Measurements from ENCODE around the gene CDH4. TPM values are rescaled to one million over a fixed set of nuclear protein-coding genes. Genes with fewer than 3 reads are reported as not detected.

CDH4 gene
- polyA plus RNA-seq, 2 donors: 0.02 to 0.05 TPM

- Histone ChIP-seq H3K4me3 (ENCODE audit: low read depth in 1 of 2, low read length in 2 of 2) (no peak overlapping the region), H3K36me3 (ENCODE audit: control insufficient read depth in 2 of 2, insufficient read depth in 2 of 2, low read length in 1 of 2) (no peaks in the 10 kb centered on the region), H3K27me3 (ENCODE audit: control insufficient read depth in 1 of 2, insufficient read depth in 2 of 2, low read length in 2 of 2) (no peaks in the 10 kb centered on the region), H3K4me1 (ENCODE audit: control insufficient read depth in 2 of 2, insufficient read depth in 2 of 2, low read length in 1 of 2) (no peaks in the 10 kb centered on the region), H3K9me3 (ENCODE audit: control insufficient read depth in 2 of 2, insufficient read depth in 1 of 2, low read depth in 1 of 2, low read length in 1 of 2) (no peaks in the 10 kb centered on the region), H3K27ac (ENCODE audit: low read depth in 2 of 2, low read length in 1 of 2) (no peak overlapping the region)
- 91 to 100% methylated on average over 1 of the region's 1 CpG for WGBS, 2 donors
Observed at GRCh38 chr20:61577065-61577464, 325.0 kb downstream of the CDH4 start.

GRCh38 chr20:61579908-61580307, 327.8 kb downstream of the CDH4 start:
- no peaks in the 10 kb centered on the region for H3K27me3 ChIP-seq (ENCODE audit: control insufficient read depth in 1 of 2, insufficient read depth in 2 of 2, low read length in 2 of 2)
- H3K27ac ChIP-seq (ENCODE audit: low read depth in 2 of 2, low read length in 1 of 2): no peak overlapping the region
- H3K36me3 ChIP-seq (ENCODE audit: control insufficient read depth in 2 of 2, insufficient read depth in 2 of 2, low read length in 1 of 2): no peaks in the 10 kb centered on the region
- H3K4me3 ChIP-seq (ENCODE audit: low read depth in 1 of 2, low read length in 2 of 2): no peak overlapping the region
- WGBS, 2 donors: 68 to 78% methylated on average over 7 of the region's 7 CpGs
- H3K4me1 ChIP-seq (ENCODE audit: control insufficient read depth in 2 of 2, insufficient read depth in 2 of 2, low read length in 1 of 2): no peaks in the 10 kb centered on the region
- no peaks in the 10 kb centered on the region for H3K9me3 ChIP-seq (ENCODE audit: control insufficient read depth in 2 of 2, insufficient read depth in 1 of 2, low read depth in 1 of 2, low read length in 1 of 2)

GRCh38 chr20:61580958-61581824, 329.1 kb downstream of the CDH4 start:
- H3K4me1 ChIP-seq (ENCODE audit: control insufficient read depth in 2 of 2, insufficient read depth in 2 of 2, low read length in 1 of 2): no peaks in the 10 kb centered on the region
- H3K4me3 ChIP-seq (ENCODE audit: low read depth in 1 of 2, low read length in 2 of 2): no peak overlapping the region
- H3K36me3 ChIP-seq (ENCODE audit: control insufficient read depth in 2 of 2, insufficient read depth in 2 of 2, low read length in 1 of 2): no peaks in the 10 kb centered on the region
- H3K9me3 ChIP-seq (ENCODE audit: control insufficient read depth in 2 of 2, insufficient read depth in 1 of 2, low read depth in 1 of 2, low read length in 1 of 2): no peaks in the 10 kb centered on the region
- no peaks in the 10 kb centered on the region for H3K27me3 ChIP-seq (ENCODE audit: control insufficient read depth in 1 of 2, insufficient read depth in 2 of 2, low read length in 2 of 2)
- no peak overlapping the region for H3K27ac ChIP-seq (ENCODE audit: low read depth in 2 of 2, low read length in 1 of 2)
- 81 to 82% methylated on average over 16 of the region's 16 CpGs for WGBS, 2 donors

- Histone ChIP-seq H3K36me3 (ENCODE audit: control insufficient read depth in 2 of 2, insufficient read depth in 2 of 2, low read length in 1 of 2) (no peaks in the 10 kb centered on the region), H3K27me3 (ENCODE audit: control insufficient read depth in 1 of 2, insufficient read depth in 2 of 2, low read length in 2 of 2) (no peaks in the 10 kb centered on the region), H3K27ac (ENCODE audit: low read depth in 2 of 2, low read length in 1 of 2) (no peak overlapping the region), H3K4me1 (ENCODE audit: control insufficient read depth in 2 of 2, insufficient read depth in 2 of 2, low read length in 1 of 2) (no peaks in the 10 kb centered on the region), H3K9me3 (ENCODE audit: control insufficient read depth in 2 of 2, insufficient read depth in 1 of 2, low read depth in 1 of 2, low read length in 1 of 2) (no peaks in the 10 kb centered on the region), H3K4me3 (ENCODE audit: low read depth in 1 of 2, low read length in 2 of 2) (no peak overlapping the region)
- WGBS, 2 donors: 62 to 70% methylated on average over 14 of the region's 14 CpGs
Observed at GRCh38 chr20:61581825-61582188, 329.7 kb downstream of the CDH4 start.

- no peaks in the 10 kb centered on the region for H3K27me3 ChIP-seq (ENCODE audit: control insufficient read depth in 1 of 2, insufficient read depth in 2 of 2, low read length in 2 of 2)
Observed at GRCh38 chr20:61582196-61582923, 330.3 kb downstream of the CDH4 start.

GRCh38 chr20:61583356-61583755, 331.3 kb downstream of the CDH4 start:
- H3K27ac ChIP-seq (ENCODE audit: low read depth in 2 of 2, low read length in 1 of 2): no peak overlapping the region
- no peaks in the 10 kb centered on the region for H3K9me3 ChIP-seq (ENCODE audit: control insufficient read depth in 2 of 2, insufficient read depth in 1 of 2, low read depth in 1 of 2, low read length in 1 of 2)
- H3K27me3 ChIP-seq (ENCODE audit: control insufficient read depth in 1 of 2, insufficient read depth in 2 of 2, low read length in 2 of 2): no peaks in the 10 kb centered on the region
- 73% methylated on average over 8 to 9 of the region's 9 CpGs for WGBS, 2 donors
- H3K36me3 ChIP-seq (ENCODE audit: control insufficient read depth in 2 of 2, insufficient read depth in 2 of 2, low read length in 1 of 2): no peaks in the 10 kb centered on the region
- no peak overlapping the region for H3K4me3 ChIP-seq (ENCODE audit: low read depth in 1 of 2, low read length in 2 of 2)
- H3K4me1 ChIP-seq (ENCODE audit: control insufficient read depth in 2 of 2, insufficient read depth in 2 of 2, low read length in 1 of 2): no peaks in the 10 kb centered on the region

More at GRCh38 chr20:61582196-61582923, 330.3 kb downstream of the CDH4 start:
- H3K36me3 ChIP-seq (ENCODE audit: control insufficient read depth in 2 of 2, insufficient read depth in 2 of 2, low read length in 1 of 2): no peaks in the 10 kb centered on the region
- no peaks in the 10 kb centered on the region for H3K4me1 ChIP-seq (ENCODE audit: control insufficient read depth in 2 of 2, insufficient read depth in 2 of 2, low read length in 1 of 2)
- H3K4me3 ChIP-seq (ENCODE audit: low read depth in 1 of 2, low read length in 2 of 2): no peak overlapping the region
- WGBS, 2 donors: 73 to 75% methylated on average over 15 of the region's 15 CpGs
- no peak overlapping the region for H3K27ac ChIP-seq (ENCODE audit: low read depth in 2 of 2, low read length in 1 of 2)
- no peaks in the 10 kb centered on the region for H3K9me3 ChIP-seq (ENCODE audit: control insufficient read depth in 2 of 2, insufficient read depth in 1 of 2, low read depth in 1 of 2, low read length in 1 of 2)

- no peaks in the 10 kb centered on the region for H3K36me3 ChIP-seq (ENCODE audit: control insufficient read depth in 2 of 2, insufficient read depth in 2 of 2, low read length in 1 of 2)
- no peak overlapping the region for H3K4me3 ChIP-seq (ENCODE audit: low read depth in 1 of 2, low read length in 2 of 2)
- H3K9me3 ChIP-seq (ENCODE audit: control insufficient read depth in 2 of 2, insufficient read depth in 1 of 2, low read depth in 1 of 2, low read length in 1 of 2): no peaks in the 10 kb centered on the region
- H3K4me1 ChIP-seq (ENCODE audit: control insufficient read depth in 2 of 2, insufficient read depth in 2 of 2, low read length in 1 of 2): no peaks in the 10 kb centered on the region
- H3K27me3 ChIP-seq (ENCODE audit: control insufficient read depth in 1 of 2, insufficient read depth in 2 of 2, low read length in 2 of 2): no peaks in the 10 kb centered on the region
- WGBS, 2 donors: 39 to 44% methylated on average over 9 to 10 of the region's 10 CpGs
- no peak overlapping the region for H3K27ac ChIP-seq (ENCODE audit: low read depth in 2 of 2, low read length in 1 of 2)
Observed at GRCh38 chr20:61584851-61585250, 332.8 kb downstream of the CDH4 start.

GRCh38 chr20:61585764-61586163, 333.7 kb downstream of the CDH4 start:
- Histone ChIP-seq H3K27me3 (ENCODE audit: control insufficient read depth in 1 of 2, insufficient read depth in 2 of 2, low read length in 2 of 2) (no peaks in the 10 kb centered on the region), H3K27ac (ENCODE audit: low read depth in 2 of 2, low read length in 1 of 2) (no peak overlapping the region), H3K36me3 (ENCODE audit: control insufficient read depth in 2 of 2, insufficient read depth in 2 of 2, low read length in 1 of 2) (no peaks in the 10 kb centered on the region), H3K4me1 (ENCODE audit: control insufficient read depth in 2 of 2, insufficient read depth in 2 of 2, low read length in 1 of 2) (no peaks in the 10 kb centered on the region), H3K9me3 (ENCODE audit: control insufficient read depth in 2 of 2, insufficient read depth in 1 of 2, low read depth in 1 of 2, low read length in 1 of 2) (no peaks in the 10 kb centered on the region), H3K4me3 (ENCODE audit: low read depth in 1 of 2, low read length in 2 of 2) (no peak overlapping the region)
- 94 to 97% methylated on average over 2 of the region's 2 CpGs for WGBS, 2 donors

- H3K27me3 ChIP-seq (ENCODE audit: control insufficient read depth in 1 of 2, insufficient read depth in 2 of 2, low read length in 2 of 2): no peaks in the 10 kb centered on the region
- no peak overlapping the region for H3K27ac ChIP-seq (ENCODE audit: low read depth in 2 of 2, low read length in 1 of 2)
- H3K4me1 ChIP-seq (ENCODE audit: control insufficient read depth in 2 of 2, insufficient read depth in 2 of 2, low read length in 1 of 2): no peaks in the 10 kb centered on the region
- H3K9me3 ChIP-seq (ENCODE audit: control insufficient read depth in 2 of 2, insufficient read depth in 1 of 2, low read depth in 1 of 2, low read length in 1 of 2): no peaks in the 10 kb centered on the region
- no peaks in the 10 kb centered on the region for H3K36me3 ChIP-seq (ENCODE audit: control insufficient read depth in 2 of 2, insufficient read depth in 2 of 2, low read length in 1 of 2)
- H3K4me3 ChIP-seq (ENCODE audit: low read depth in 1 of 2, low read length in 2 of 2): no peak overlapping the region
- 87 to 90% methylated on average over 7 of the region's 7 CpGs for WGBS, 2 donors
Observed at GRCh38 chr20:61587036-61587435, 335.0 kb downstream of the CDH4 start.
